GM12878 (cell line): ENCODE data around the gene ARMC8. TPM values are rescaled to one million over a fixed set of nuclear protein-coding genes. Genes with fewer than 3 reads are reported as not detected.
A peak's percentile ranks its signal among the peaks of the same experiment; 100 is the strongest.

Experiments
- ATAC-seq: fragments of 200-7000 bp; cut with Tn5 transposase; 3 replicates; pipeline ENCODE4 v1.9.1; 2020; ENCODE audit warnings: mild to moderate bottlenecking, moderate library complexity
- BruUV-seq: library from RNA; stranded (reverse); fragments of 400-500 nt; replicated peaks from 2 replicates; lab custom pipeline; 2021; lab: Mats Ljungman, UMichigan
- CTCF ChIA-PET: fragments of 300-600 bp; sonication (Branson Sonifier 250); formaldehyde crosslinking; extraction: SDS; loops from one replicate; lab custom pipeline; 2021; ENCODE audit warnings: inconsistent platforms; lab: Yijun Ruan, JAX
- POLR2A ChIA-PET: fragments of 350-600 bp; formaldehyde crosslinking; extraction: SDS; loops from one replicate; lab custom pipeline; 2021; ENCODE audit warnings: inconsistent platforms; lab: Charles Lee
- RAD21 ChIA-PET: fragments of 300-600 bp; sonication (Branson Sonifier 250); formaldehyde crosslinking; loops from one replicate; lab custom pipeline; 2023; ENCODE audit warnings: antibody characterized with exemption; ENCODE audit not compliant: unreplicated experiment; lab: Charles Lee
- SMC1A ChIA-PET: fragments of 300-600 bp; sonication (Branson Sonifier 250); formaldehyde crosslinking; loops from one replicate; lab custom pipeline; 2023; ENCODE audit not compliant: unreplicated experiment, uncharacterized antibody; lab: Charles Lee
- DNase-seq: peaks from one replicate; pipeline ENCODE4 v3.0.0-alpha.2; 2011; ENCODE audit warnings: low read depth, low spot score
- FAIRE-seq: peaks from 3 replicates; lab custom pipeline; 2011; peaks lifted over from hg19 to GRCh38; lab: Jason Lieb, UNC
- H2AFZ ChIP-seq: 2 replicates; pipeline ENCODE4 v1.6.0; 2011; ENCODE audit warnings: low read depth, low read length, control low read depth; ENCODE audit not compliant: control insufficient read depth
- H3K27ac ChIP-seq: 2 replicates; pipeline ENCODE4 v1.5.1; 2011; ENCODE audit warnings: control low read depth; ENCODE audit not compliant: control insufficient read depth, insufficient read depth
- H3K27me3 ChIP-seq, 2 experiments: replicated peaks in 1 of 2; 2 replicates each; pipeline versions ENCODE4 v1.6.0 to v1.6.1; 2011; ENCODE audit warnings: low read length in 1 of 2; ENCODE audit not compliant: control insufficient read depth in 2 of 2, insufficient read depth in 2 of 2
- H3K36me3 ChIP-seq, 2 experiments: 2 replicates each; pipeline ENCODE4 v1.5.1; 2011; ENCODE audit warnings: low read length in 1 of 2; ENCODE audit not compliant: control insufficient read depth in 2 of 2, insufficient read depth in 2 of 2
- H3K4me1 ChIP-seq: 2 replicates; pipeline ENCODE4 v1.6.1; 2011; ENCODE audit warnings: mild to moderate bottlenecking, low read length, moderate library complexity, mixed read lengths; ENCODE audit not compliant: control insufficient read depth, insufficient read depth
- H3K4me2 ChIP-seq: 2 replicates; pipeline ENCODE4 v1.6.0; 2011; ENCODE audit warnings: control low read depth; ENCODE audit not compliant: control insufficient read depth, insufficient read depth
- H3K4me3 ChIP-seq: fragments of 200-600 bp; sonication (generic); 2 replicates; pipeline ENCODE4 v1.5.1; 2016
- H3K79me2 ChIP-seq: 2 replicates; pipeline ENCODE4 v1.6.0; 2011; ENCODE audit warnings: low read length; ENCODE audit not compliant: control insufficient read depth, insufficient read depth
- H3K9ac ChIP-seq: 2 replicates; pipeline ENCODE4 v1.8.0; 2011; ENCODE audit warnings: low read length, control low read depth, mixed read lengths; ENCODE audit not compliant: control insufficient read depth, insufficient read depth
- H3K9me3 ChIP-seq: replicated peaks from 3 replicates; pipeline ENCODE4 v1.5.1; 2011; ENCODE audit warnings: mild to moderate bottlenecking, low read length; ENCODE audit not compliant: control insufficient read depth, insufficient read depth
- H4K20me1 ChIP-seq: 2 replicates; pipeline ENCODE4 v1.6.0; 2011; ENCODE audit not compliant: control insufficient read depth, insufficient read depth
- ASH2L ChIP-seq: fragments of 300-600, 200-600 bp; sonication (generic); IDR thresholded peaks from 2 replicates; pipeline ENCODE4 v1.6.1; 2017; ENCODE audit warnings: low read depth, mild to moderate bottlenecking, borderline replicate concordance
- BHLHE40 ChIP-seq, 2 experiments: fragments of 450-650 bp in 1 of 2; IDR thresholded peaks; 2 replicates each; pipeline ENCODE4 v1.6.1; 2011 to 2017; ENCODE audit warnings: low read depth in 2 of 2, borderline replicate concordance in 1 of 2, improper control_type of control experiment in 1 of 2, low read length in 1 of 2, mild to moderate bottlenecking in 1 of 2
- CBX3 ChIP-seq: fragments of 200-600 bp; sonication (generic); IDR thresholded peaks from 2 replicates; pipeline ENCODE4 v1.6.1; 2016; ENCODE audit warnings: low read depth, borderline replicate concordance
- CBX5 ChIP-seq: sonication (generic); IDR thresholded peaks from 2 replicates; pipeline ENCODE4 v1.6.1; 2016; ENCODE audit warnings: low read depth, moderate library complexity, mild to moderate bottlenecking, inconsistent platforms
- CHD2 ChIP-seq: IDR thresholded peaks from 2 replicates; pipeline ENCODE4 v1.6.1; 2011; ENCODE audit warnings: low read depth, low read length, improper control_type of control experiment, borderline replicate concordance
- CHD4 ChIP-seq: fragments of 200-600 bp; sonication (generic); IDR thresholded peaks from 2 replicates; pipeline ENCODE4 v1.6.1; 2016; ENCODE audit warnings: mild to moderate bottlenecking
- CREM ChIP-seq: IDR thresholded peaks from 2 replicates; pipeline ENCODE4 v1.6.1; 2014; ENCODE audit warnings: antibody characterized with exemption, low read depth
- EGR1 ChIP-seq, 2 experiments: IDR thresholded peaks; 1 replicate in 1 of 2; 2 replicates in 1 of 2; pipeline ENCODE4 v1.6.1; 2011 to 2012; ENCODE audit warnings: low read depth in 2 of 2, low read length in 2 of 2, borderline replicate concordance in 1 of 2, mild to moderate bottlenecking in 1 of 2, moderate library complexity in 1 of 2
- EP300 ChIP-seq, 2 experiments: fragments of 150-350 bp in 1 of 2; IDR thresholded peaks; 2 replicates each; pipeline ENCODE4 v1.6.1; 2011 to 2012; ENCODE audit warnings: low read depth in 2 of 2, low read length in 2 of 2, borderline replicate concordance in 1 of 2, improper control_type of control experiment in 1 of 2, inconsistent platforms in 1 of 2; ENCODE audit not compliant: control insufficient read depth in 1 of 2
- FOXM1 ChIP-seq: IDR thresholded peaks from 2 replicates; pipeline ENCODE4 v1.6.1; 2012; ENCODE audit warnings: low read depth, mild to moderate bottlenecking, inconsistent platforms, low read length, moderate library complexity
- HDAC2 ChIP-seq: fragments of 200-600 bp; sonication (generic); IDR thresholded peaks from 2 replicates; pipeline ENCODE4 v1.6.1; 2017
- JUNB ChIP-seq: IDR thresholded peaks from 2 replicates; pipeline ENCODE4 v1.6.1; 2016; ENCODE audit warnings: antibody characterized with exemption, mild to moderate bottlenecking
- KLF5 ChIP-seq: fragments of 450-650 bp; IDR thresholded peaks from 2 replicates; pipeline ENCODE4 v1.6.1; 2014; ENCODE audit warnings: mild to moderate bottlenecking; ENCODE audit not compliant: partially characterized antibody
- NFIC ChIP-seq: IDR thresholded peaks from 2 replicates; pipeline ENCODE4 v1.6.1; 2012; ENCODE audit warnings: low read depth, mild to moderate bottlenecking, inconsistent platforms, low read length, moderate library complexity
- NRF1 ChIP-seq: conservative IDR thresholded peaks from 2 replicates; pipeline ENCODE4 v1.6.1; 2011; ENCODE audit warnings: mild to moderate bottlenecking, low read depth, low read length, improper control_type of control experiment
- PML ChIP-seq: IDR thresholded peaks from 2 replicates; pipeline ENCODE4 v1.6.1; 2012; ENCODE audit warnings: low read length, inconsistent platforms
- RUNX3 ChIP-seq: IDR thresholded peaks from 2 replicates; pipeline ENCODE4 v1.6.1; 2012; ENCODE audit warnings: low read length, inconsistent platforms
- SMAD1 ChIP-seq: fragments of 450-650 bp; IDR thresholded peaks from 2 replicates; pipeline ENCODE4 v1.6.1; 2018; ENCODE audit warnings: mild to moderate bottlenecking, low read depth; ENCODE audit not compliant: partially characterized antibody
- SMARCA5 ChIP-seq: fragments of 450-650 bp; IDR thresholded peaks from 2 replicates; pipeline ENCODE4 v1.6.1; 2017; ENCODE audit warnings: mild to moderate bottlenecking
- STAT1 ChIP-seq: fragments of 450-650 bp; conservative IDR thresholded peaks from 2 replicates; pipeline ENCODE4 v1.6.1; 2014; ENCODE audit warnings: antibody characterized with exemption, mild to moderate bottlenecking
- TCF7 ChIP-seq: IDR thresholded peaks from 2 replicates; pipeline ENCODE4 v1.6.1; 2014; ENCODE audit warnings: antibody characterized with exemption, borderline replicate concordance
- YBX1 ChIP-seq: fragments of 450-650 bp; IDR thresholded peaks from 2 replicates; pipeline ENCODE4 v1.6.1; 2016; ENCODE audit warnings: antibody characterized with exemption
- YY1 ChIP-seq: IDR thresholded peaks from 2 replicates; pipeline ENCODE4 v1.6.1; 2011; ENCODE audit warnings: low read depth, mild to moderate bottlenecking, low read length
- WGBS: methylation state at CpG from one replicate; pipeline ENCODE4 v1.1.6; 2016; ENCODE audit warnings: low lambda C conversion rate; ENCODE audit not compliant: insufficient replicate concordance, insufficient coverage; ENCODE audit errors: missing lambda C conversion rate; 5-methylcytosine and 5-hydroxymethylcytosine counted together
- in situ Hi-C: fragments of 300-500 bp; cut with MboI; formaldehyde crosslinking; loops from 9 replicates; pipeline ENCODE4 v1.14.3; 2018; ENCODE audit warnings: mixed read lengths
- intact Hi-C: fragments of 100-400 bp; cut with micrococcal nuclease; formaldehyde crosslinking; loops from one replicate; pipeline ENCODE4 v1.14.2; 2022; ENCODE audit not compliant: unreplicated experiment
- polyA plus RNA-seq, 11 experiments: library from polyadenylated mRNA; depleted of rRNA in 4 of 11; unstranded in 6 of 11; stranded (reverse) in 5 of 11; fragments of >200 nt; fragmentation: Nextera tagmentation in 4 of 11; fragmentation: Illumina TruSeq in 1 of 11; extraction: Ambion mirVana in 4 of 11; extraction: Trizol in 1 of 11; gene quantifications; 1 replicate in 1 of 11; 2 replicates in 10 of 11; pipeline versions ENCODE4 v1.2.1 to v1.2.3, GENCODE V29; 2011 to 2016; ENCODE audit warnings: inconsistent platforms in 2 of 11, missing spikeins in 2 of 11, low read depth in 1 of 11
- total RNA-seq, 4 experiments: library from RNA; depleted of rRNA in 3 of 4; stranded (reverse); fragments of >200 nt in 3 of 4; fragmentation: Illumina TruSeq in 1 of 4; extraction: Trizol in 1 of 4; gene quantifications; 2 replicates each; pipeline versions ENCODE4 v1.2.1 to v1.2.3, GENCODE V29; 2013 to 2021
- TF ChIP-seq, protein P1 (sequence below): IDR thresholded peaks from 2 replicates; pipeline ENCODE4 v1.6.1; 2012; ENCODE audit warnings: low read depth, low read length, improper control_type of control experiment

The ARMC8 gene
- total and polyA plus RNA-seq, 10 of the 15 experiments (the other 5 are each of a cell fraction or from before 2014, with no cell fraction given), result 29.8 to 93.4 (median 45.3) TPM

- TF ChIP-seq, protein P1, sequence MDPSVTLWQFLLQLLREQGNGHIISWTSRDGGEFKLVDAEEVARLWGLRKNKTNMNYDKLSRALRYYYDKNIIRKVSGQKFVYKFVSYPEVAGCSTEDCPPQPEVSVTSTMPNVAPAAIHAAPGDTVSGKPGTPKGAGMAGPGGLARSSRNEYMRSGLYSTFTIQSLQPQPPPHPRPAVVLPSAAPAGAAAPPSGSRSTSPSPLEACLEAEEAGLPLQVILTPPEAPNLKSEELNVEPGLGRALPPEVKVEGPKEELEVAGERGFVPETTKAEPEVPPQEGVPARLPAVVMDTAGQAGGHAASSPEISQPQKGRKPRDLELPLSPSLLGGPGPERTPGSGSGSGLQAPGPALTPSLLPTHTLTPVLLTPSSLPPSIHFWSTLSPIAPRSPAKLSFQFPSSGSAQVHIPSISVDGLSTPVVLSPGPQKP, result no peak
- TF ChIP-seq YY1, result no peak
These were observed 40.5 kb downstream of the ARMC8 start (continued) for GRCh38 chr3:138227650-138228049.

DNA sequence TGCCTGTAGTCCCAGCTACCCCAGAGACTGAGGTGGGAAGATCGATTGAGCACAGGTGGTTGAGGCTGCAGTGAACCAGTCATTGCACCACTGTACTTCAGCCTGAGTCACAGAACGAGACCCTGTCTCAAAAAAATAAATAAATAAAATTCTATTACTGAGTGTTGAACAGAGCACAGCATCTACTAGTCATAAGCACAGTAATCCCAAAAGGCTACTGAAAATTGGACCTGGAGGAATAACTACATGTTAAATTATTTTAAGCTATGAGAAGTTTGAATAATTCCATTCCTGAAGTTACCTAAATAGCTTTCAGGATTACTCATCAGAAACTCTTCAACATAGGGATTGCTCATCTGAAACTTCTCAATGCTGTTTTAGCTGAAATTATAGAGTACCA lies 43.4 kb downstream of the ARMC8 start:
- intact Hi-C loops, result no loop called here
- no peaks in the 10 kb centered on the region for H4K20me1 ChIP-seq
- peak; percentile 32; the same call in 2 of the 3 replicates for ATAC-seq
- H3K27ac ChIP-seq, result no peak overlapping the region
- no peaks in the 10 kb centered on the region for H3K27me3 ChIP-seq
- no peak overlapping the region for H2AFZ ChIP-seq
- ChIA-PET SMC1A (interaction anchor here (1.1 to 2.2 kb wide), 4 partner anchors 11 to 43 kb away, joined by 3 to 6 read pairs (median 4); partner anchors contain the start of gene ARMC8), RAD21 (no interaction called here), CTCF (interaction anchor here (0.7 kb wide), 2 partner anchors 161 to 1080 kb away, joined by 3 read pairs; no protein-coding TSS in a partner anchor), POLR2A (interaction anchor here (0.5 kb wide), 1 partner anchor 19 kb away, joined by 3 read pairs; no protein-coding TSS in a partner anchor)
- TF ChIP-seq SMARCA5, result no peak
- TF ChIP-seq BHLHE40 (IDR thresholded peaks at IDR 0.05; ENCODE audit: borderline replicate concordance in 1 of 2, low read depth in 2 of 2, low read length in 1 of 2), result no peak
- no peak for TF ChIP-seq CBX3
- TF ChIP-seq EGR1 (IDR thresholded peaks at IDR 0.05; ENCODE audit: borderline replicate concordance in 1 of 2, low read depth in 2 of 2, low read length in 2 of 2), result no peak
- TF ChIP-seq NRF1, result no peak
- TF ChIP-seq CHD2, result no peak
- TF ChIP-seq YBX1, result no peak
- no peak for TF ChIP-seq STAT1
- TF ChIP-seq CBX5, result no peak
- peak; percentile 89 for TF ChIP-seq JUNB
- TF ChIP-seq EP300 (IDR thresholded peaks at IDR 0.05; ENCODE audit: borderline replicate concordance in 1 of 2, control insufficient read depth in 1 of 2, low read depth in 2 of 2, low read length in 2 of 2), result no peak
- peak; percentile 60; the same call in 1 of the 2 replicates for TF ChIP-seq NFIC
- TF ChIP-seq CREM, result no peak
- 0 out of 2 replicates have a peak, but pooled peaks have one; percentile 33 for TF ChIP-seq FOXM1
- TF ChIP-seq PML, result no peak
- no peak for TF ChIP-seq SMAD1
- TF ChIP-seq KLF5, result no peak
- no peak for TF ChIP-seq TCF7
- TF ChIP-seq CHD4, result no peak
- TF ChIP-seq RUNX3, result peak; percentile 27; the same call in 1 of the 2 replicates
- TF ChIP-seq ASH2L, result no peak
- TF ChIP-seq HDAC2, result no peak
- BruUV-seq, result no TSS peak
- H3K36me3 ChIP-seq, result peaks cover 0 to 21% of the 10 kb centered on the region in 2 experiments
- WGBS, result 28% methylated on average over 2 of the region's 2 CpGs
- H3K4me1 ChIP-seq, result no peaks in the 10 kb centered on the region; the same call in 1 of the 2 replicates
- FAIRE-seq, result no peak
- H3K9ac ChIP-seq, result no peak overlapping the region
- H3K4me2 ChIP-seq, result no peak overlapping the region
- H3K9me3 ChIP-seq, result no peaks in the 10 kb centered on the region
- no peak for DNase-seq
- in situ Hi-C loops, result no loop called here
- H3K79me2 ChIP-seq, result no peaks in the 10 kb centered on the region
- H3K4me3 ChIP-seq, result no peak overlapping the region
